Epithelial cell of proximal tubule (primary cell): ENCODE measurements around the gene SAMSN1. TPM values are rescaled to one million over a fixed set of nuclear protein-coding genes. Genes with fewer than 3 reads are reported as not detected.

Experiments
- DNase-seq: peaks from one replicate; pipeline ENCODE4 v3.0.0-alpha.2; 2011; ENCODE audit warnings: low read depth
- H3K4me3 ChIP-seq: 2 replicates; pipeline ENCODE4 v1.5.1; 2011; ENCODE audit warnings: low read depth, mild to moderate bottlenecking, low read length
- CTCF ChIP-seq: conservative IDR thresholded peaks from 2 replicates; pipeline ENCODE4 v1.5.1; 2012; ENCODE audit warnings: low read depth, mild to moderate bottlenecking, low read length
- total RNA-seq: library from RNA; depleted of rRNA; stranded (reverse); fragments of >200 nt; gene quantifications from 2 replicates; pipeline ENCODE4 v1.2.3, GENCODE V29; 2015

The SAMSN1 gene
- total RNA-seq, 1 donor from 2014 or later, result not detected

GRCh38 chr21:14566894-14567293 lies 20.8 kb upstream of the SAMSN1 start:
- no peak overlapping the region for H3K4me3 ChIP-seq
- DNase-seq, result no peak
- TF ChIP-seq CTCF, result no peak

- DNase-seq, result no peak
- H3K4me3 ChIP-seq, result no peak overlapping the region
- no peak for TF ChIP-seq CTCF
These were observed 16.8 kb upstream of the SAMSN1 start for GRCh38 chr21:14562959-14563358.

- no peak for TF ChIP-seq CTCF
- H3K4me3 ChIP-seq, result no peak overlapping the region
- no peak for DNase-seq
These were observed 14.4 kb upstream of the SAMSN1 start for GRCh38 chr21:14560555-14560954.

GRCh38 chr21:14560139-14560538 lies 14.0 kb upstream of the SAMSN1 start:
- TF ChIP-seq CTCF, result no peak
- DNase-seq, result no peak
- no peak overlapping the region for H3K4me3 ChIP-seq

- no peak overlapping the region for H3K4me3 ChIP-seq
- TF ChIP-seq CTCF, result no peak
- no peak for DNase-seq
These were observed 13.0 kb upstream of the SAMSN1 start for GRCh38 chr21:14559102-14559501.

GRCh38 chr21:14557413-14557812 lies 11.3 kb upstream of the SAMSN1 start:
- DNase-seq, result no peak
- no peak overlapping the region for H3K4me3 ChIP-seq
- TF ChIP-seq CTCF, result no peak

- no peak for TF ChIP-seq CTCF
- no peak for DNase-seq
- no peak overlapping the region for H3K4me3 ChIP-seq
These were observed 8.8 kb upstream of the SAMSN1 start for GRCh38 chr21:14554948-14555347.
